OCI-LY7 (cell line): ENCODE data around the gene DPYSL3. TPM values are rescaled to one million over a fixed set of nuclear protein-coding genes. Genes with fewer than 3 reads are reported as not detected.

ENCODE experiments used
- BruUV-seq: library from RNA; stranded (reverse); fragments of 400-500 nt; replicated peaks from 2 replicates; lab custom pipeline; 2021; lab: Mats Ljungman, UMichigan
- CTCF ChIA-PET: fragments of 300-600 bp; sonication (Branson Sonifier 250); formaldehyde crosslinking; loops from one replicate; lab custom pipeline; 2022; ENCODE audit warnings: antibody characterized with exemption; ENCODE audit not compliant: unreplicated experiment; lab: Charles Lee
- POLR2A ChIA-PET: fragments of 300-600 bp; sonication (Branson Sonifier 250); formaldehyde crosslinking; loops from one replicate; lab custom pipeline; 2022; ENCODE audit warnings: antibody characterized with exemption; lab: Charles Lee
- DNase-seq: peaks from one replicate; pipeline ENCODE4 v3.0.0-alpha.2; 2015; ENCODE audit warnings: low spot score
- H2AFZ ChIP-seq: fragments of 200-600 bp; sonication (generic), shearing (Covaris generic); 2 replicates; pipeline ENCODE4 v1.6.1; 2014; ENCODE audit warnings: mild to moderate bottlenecking, antibody characterized with exemption, low read length, moderate library complexity
- H3K27ac ChIP-seq: fragments of 200-600 bp; sonication (generic); 2 replicates; pipeline ENCODE4 v1.5.1; 2014; ENCODE audit warnings: mixed run types, low read depth, mild to moderate bottlenecking, moderate library complexity, low read length, inconsistent platforms; ENCODE audit not compliant: poor library complexity, severe bottlenecking
- H3K36me3 ChIP-seq: fragments of 200-600 bp; sonication (generic); 2 replicates; pipeline ENCODE4 v1.6.1; 2014; ENCODE audit warnings: mild to moderate bottlenecking, antibody characterized with exemption, low read length, moderate library complexity, mixed read lengths; ENCODE audit not compliant: insufficient read depth
- H3K4me1 ChIP-seq: fragments of 200-600 bp; sonication (generic); 2 replicates; pipeline ENCODE4 v1.5.1; 2014; ENCODE audit warnings: mild to moderate bottlenecking, low read length; ENCODE audit not compliant: insufficient read depth, poor library complexity, severe bottlenecking
- H3K4me2 ChIP-seq: fragments of 200-600 bp; sonication (generic); 2 replicates; pipeline ENCODE4 v1.6.1; 2014; ENCODE audit warnings: mild to moderate bottlenecking, low read length
- H3K4me3 ChIP-seq: fragments of 200-600 bp; sonication (generic); 2 replicates; pipeline ENCODE4 v1.5.1; 2014; ENCODE audit warnings: mild to moderate bottlenecking, low read depth, low read length; ENCODE audit not compliant: poor library complexity, severe bottlenecking
- H3K79me2 ChIP-seq: fragments of 200-600 bp; sonication (generic); 2 replicates; pipeline ENCODE4 v1.6.1; 2016; ENCODE audit warnings: low read depth, mild to moderate bottlenecking, low read length, moderate library complexity, mixed read lengths; ENCODE audit not compliant: insufficient read depth
- H3K9me2 ChIP-seq: fragments of 200-600 bp; sonication (generic); 2 replicates; pipeline ENCODE4 v1.6.1; 2016; ENCODE audit warnings: mild to moderate bottlenecking, low read length, mixed read lengths; ENCODE audit not compliant: insufficient read depth
- H3K9me3 ChIP-seq: fragments of 200-600 bp; sonication (generic); 2 replicates; pipeline ENCODE4 v1.6.1; 2014; ENCODE audit warnings: mild to moderate bottlenecking, mixed run types, low read length, mixed read lengths
- H4K20me1 ChIP-seq: fragments of 200-600 bp; sonication (generic); 2 replicates; pipeline ENCODE4 v1.6.1; 2014; ENCODE audit warnings: mild to moderate bottlenecking, antibody characterized with exemption, low read length, moderate library complexity, mixed read lengths; ENCODE audit not compliant: insufficient read depth
- EZH2phosphoT487 ChIP-seq: fragments of 200-600 bp; sonication (generic); IDR thresholded peaks from 2 replicates; pipeline ENCODE4 v1.6.1; 2018; ENCODE audit warnings: low read depth, borderline replicate concordance, mild to moderate bottlenecking, mixed run types, antibody characterized with exemption, low read length, moderate library complexity, mixed read lengths
- intact Hi-C: fragments of 100-400 bp; cut with micrococcal nuclease; formaldehyde crosslinking; loops from one replicate; pipeline ENCODE4 v1.10.0; 2022; ENCODE audit not compliant: unreplicated experiment
- total RNA-seq, 2 experiments: library from RNA; depleted of rRNA in 1 of 2; stranded (reverse); fragments of >200 nt in 1 of 2; shearing (Covaris generic) in 1 of 2; gene quantifications; 2 replicates each; pipeline ENCODE4 v1.2.3, GENCODE V29; 2014 to 2022
- TF ChIP-seq, protein P1 (sequence below): fragments of 200-600 bp; sonication (generic); conservative IDR thresholded peaks from 2 replicates; pipeline ENCODE4 v1.5.1; 2014; ENCODE audit warnings: mild to moderate bottlenecking, antibody characterized with exemption, low read length, moderate library complexity, mixed read lengths

The DPYSL3 gene
- total RNA-seq, 2 experiments from 2014 or later: not detected

DNA sequence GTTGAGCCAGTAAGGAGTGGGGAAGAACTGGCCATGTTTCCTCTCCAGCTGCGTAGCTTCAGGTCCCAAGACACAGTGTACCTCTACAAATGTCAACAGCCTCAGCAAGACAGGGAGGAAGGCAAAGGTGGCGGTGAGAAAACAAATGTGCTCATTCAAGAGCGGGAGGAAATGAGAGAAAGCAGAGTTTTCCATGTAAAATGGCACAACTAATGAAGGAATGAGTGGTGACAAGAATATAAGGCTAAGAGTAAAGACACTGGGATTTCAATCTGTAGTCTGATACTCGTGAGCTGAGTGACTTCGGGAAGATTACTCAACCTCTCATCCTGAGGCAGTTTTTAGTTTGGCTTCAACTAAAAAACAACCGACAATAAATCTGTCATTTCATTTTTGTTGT is 67.6 kb downstream of the DPYSL3 start:
- TF ChIP-seq EZH2phosphoT487: no peak
- TF ChIP-seq, protein P1, sequence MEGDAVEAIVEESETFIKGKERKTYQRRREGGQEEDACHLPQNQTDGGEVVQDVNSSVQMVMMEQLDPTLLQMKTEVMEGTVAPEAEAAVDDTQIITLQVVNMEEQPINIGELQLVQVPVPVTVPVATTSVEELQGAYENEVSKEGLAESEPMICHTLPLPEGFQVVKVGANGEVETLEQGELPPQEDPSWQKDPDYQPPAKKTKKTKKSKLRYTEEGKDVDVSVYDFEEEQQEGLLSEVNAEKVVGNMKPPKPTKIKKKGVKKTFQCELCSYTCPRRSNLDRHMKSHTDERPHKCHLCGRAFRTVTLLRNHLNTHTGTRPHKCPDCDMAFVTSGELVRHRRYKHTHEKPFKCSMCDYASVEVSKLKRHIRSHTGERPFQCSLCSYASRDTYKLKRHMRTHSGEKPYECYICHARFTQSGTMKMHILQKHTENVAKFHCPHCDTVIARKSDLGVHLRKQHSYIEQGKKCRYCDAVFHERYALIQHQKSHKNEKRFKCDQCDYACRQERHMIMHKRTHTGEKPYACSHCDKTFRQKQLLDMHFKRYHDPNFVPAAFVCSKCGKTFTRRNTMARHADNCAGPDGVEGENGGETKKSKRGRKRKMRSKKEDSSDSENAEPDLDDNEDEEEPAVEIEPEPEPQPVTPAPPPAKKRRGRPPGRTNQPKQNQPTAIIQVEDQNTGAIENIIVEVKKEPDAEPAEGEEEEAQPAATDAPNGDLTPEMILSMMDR: no peak
- CTCF ChIA-PET: no interaction called here
- H3K4me1 ChIP-seq: no peaks in the 10 kb centered on the region
- no peak overlapping the region for H3K27ac ChIP-seq
- no peak overlapping the region for H2AFZ ChIP-seq
- intact Hi-C loops: no loop called here
- no peak overlapping the region for H3K4me2 ChIP-seq
- no peaks in the 10 kb centered on the region for H3K9me2 ChIP-seq
- no peak overlapping the region for H3K4me3 ChIP-seq
- no peaks in the 10 kb centered on the region for H4K20me1 ChIP-seq
- H3K79me2 ChIP-seq: no peaks in the 10 kb centered on the region
- no peaks in the 10 kb centered on the region for H3K9me3 ChIP-seq
- POLR2A ChIA-PET: interaction anchor here (0.7 to 0.8 kb wide), 2 partner anchors 15 to 18 kb away, joined by 3 read pairs; no protein-coding TSS in a partner anchor
- no TSS peak for BruUV-seq
- DNase-seq: no peak
- no peaks in the 10 kb centered on the region for H3K36me3 ChIP-seq

DNA sequence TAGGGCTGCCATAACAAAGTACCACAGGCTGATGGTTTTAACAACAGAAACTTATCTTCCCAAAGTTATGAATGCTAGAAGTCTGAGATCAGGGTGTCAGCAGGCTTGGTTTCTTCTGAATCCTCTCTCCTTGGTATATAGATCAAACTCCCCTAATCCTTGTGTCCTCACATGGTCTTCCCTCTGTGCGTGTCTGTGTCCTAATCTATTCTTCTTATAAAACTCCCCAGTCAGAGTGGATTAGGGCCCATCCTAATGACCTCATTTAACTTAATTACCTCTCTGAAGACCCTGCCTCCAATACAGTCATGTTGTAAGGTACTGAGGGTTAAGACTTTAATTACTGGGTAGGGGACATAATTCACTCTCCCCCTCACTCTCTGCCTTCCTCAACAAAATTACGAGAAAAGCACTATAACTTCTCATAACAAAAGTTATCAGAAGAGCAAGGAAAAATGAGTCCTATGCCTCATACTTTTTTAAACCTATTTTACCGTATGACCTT is 68.6 kb downstream of the DPYSL3 start:
- H3K4me2 ChIP-seq: no peak overlapping the region
- H3K9me3 ChIP-seq: no peaks in the 10 kb centered on the region
- no peaks in the 10 kb centered on the region for H3K4me1 ChIP-seq
- ChIA-PET POLR2A (interaction anchor here (0.7 kb wide), 1 partner anchor 11 kb away, joined by 3 read pairs; no protein-coding TSS in a partner anchor), CTCF (no interaction called here)
- no peak overlapping the region for H2AFZ ChIP-seq
- no peaks in the 10 kb centered on the region for H4K20me1 ChIP-seq
- H3K79me2 ChIP-seq: no peaks in the 10 kb centered on the region
- no peaks in the 10 kb centered on the region for H3K9me2 ChIP-seq
- TF ChIP-seq EZH2phosphoT487: no peak
- TF ChIP-seq, protein P1: no peak
- no peak for DNase-seq
- intact Hi-C loops: no loop called here
- H3K4me3 ChIP-seq: no peak overlapping the region
- no peaks in the 10 kb centered on the region for H3K36me3 ChIP-seq
- BruUV-seq: no TSS peak
- no peak overlapping the region for H3K27ac ChIP-seq

DNA sequence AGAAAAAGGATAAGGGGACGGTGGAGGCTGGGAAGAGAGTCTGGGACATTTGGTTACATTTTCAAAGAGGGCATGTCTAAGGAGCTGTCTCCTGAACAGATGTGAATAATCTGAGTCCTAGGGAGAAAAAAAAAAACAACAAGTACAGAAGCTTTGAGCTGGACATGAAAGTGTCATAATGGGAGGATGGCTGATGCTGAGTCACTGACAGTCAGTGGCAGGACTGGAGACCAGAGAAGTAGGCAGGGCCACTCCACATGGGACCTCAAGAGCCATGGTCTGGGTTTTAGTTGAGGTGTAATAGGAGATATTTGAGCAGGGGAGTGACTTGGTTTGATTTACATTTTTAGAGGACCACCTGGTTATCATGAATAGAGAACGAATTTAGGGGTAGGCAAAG is 70.6 kb downstream of the DPYSL3 start:
- Histone ChIP-seq H3K79me2 (no peaks in the 10 kb centered on the region), H3K36me3 (no peaks in the 10 kb centered on the region), H2AFZ (no peak overlapping the region), H4K20me1 (no peaks in the 10 kb centered on the region), H3K4me2 (no peak overlapping the region), H3K9me3 (no peaks in the 10 kb centered on the region), H3K27ac (no peak overlapping the region), H3K9me2 (no peaks in the 10 kb centered on the region), H3K4me3 (no peak overlapping the region), H3K4me1 (no peaks in the 10 kb centered on the region)
- intact Hi-C loops: no loop called here
- TF ChIP-seq, protein P1: no peak
- TF ChIP-seq EZH2phosphoT487: no peak
- ChIA-PET POLR2A (interaction anchor here (1.5 kb wide), 1 partner anchor 11 kb away, joined by 7 read pairs; no protein-coding TSS in a partner anchor), CTCF (no interaction called here)
- no TSS peak for BruUV-seq
- no peak for DNase-seq
